Osteoblast (primary cell): ENCODE results near the gene BDKRB1. TPM values are rescaled to one million over a fixed set of nuclear protein-coding genes. Genes with fewer than 3 reads are reported as not detected.

Experiments used
- DNase-seq: peaks from one replicate; pipeline ENCODE4 v3.0.0; 2011; ENCODE audit warnings: low spot score, mixed read lengths; ENCODE audit not compliant: insufficient read length; ENCODE audit errors: missing footprints
- H2AFZ ChIP-seq: 2 replicates; pipeline ENCODE4 v1.6.0; 2011; ENCODE audit warnings: mild to moderate bottlenecking, low read length
- H3K27ac ChIP-seq: 2 replicates; pipeline ENCODE4 v1.5.1; 2011; ENCODE audit warnings: mild to moderate bottlenecking, low read depth, low read length, moderate library complexity
- H3K27me3 ChIP-seq: 2 replicates; pipeline ENCODE4 v1.6.0; 2012; ENCODE audit warnings: mild to moderate bottlenecking, control low read depth, inconsistent platforms, low read length, moderate library complexity; ENCODE audit not compliant: insufficient read depth
- H3K36me3 ChIP-seq: 2 replicates; pipeline ENCODE4 v1.5.1; 2011; ENCODE audit warnings: mild to moderate bottlenecking, low read length, control low read depth, moderate library complexity; ENCODE audit not compliant: insufficient read depth
- H3K4me1 ChIP-seq: 2 replicates; pipeline ENCODE4 v1.5.1; 2011; ENCODE audit warnings: mild to moderate bottlenecking, low read length, control low read depth, moderate library complexity; ENCODE audit not compliant: insufficient read depth
- H3K4me2 ChIP-seq: 2 replicates; pipeline ENCODE4 v1.6.0; 2011; ENCODE audit warnings: mild to moderate bottlenecking, low read length; ENCODE audit not compliant: insufficient read depth
- H3K4me3 ChIP-seq: fragments of 200-600 bp; sonication (generic); 3 replicates; pipeline ENCODE4 v1.5.1; 2012; ENCODE audit warnings: mild to moderate bottlenecking, low read length, inconsistent platforms; ENCODE audit not compliant: insufficient read depth
- H3K79me2 ChIP-seq: 2 replicates; pipeline ENCODE4 v1.6.0; 2012; ENCODE audit warnings: mild to moderate bottlenecking, low read length, control low read depth, inconsistent platforms; ENCODE audit not compliant: insufficient read depth
- H3K9me3 ChIP-seq: 2 replicates; pipeline ENCODE4 v1.5.1; 2011; ENCODE audit warnings: low read depth, low read length, control low read depth
- H4K20me1 ChIP-seq: 2 replicates; pipeline ENCODE4 v1.6.0; 2012; ENCODE audit warnings: mild to moderate bottlenecking, low read length, control low read depth; ENCODE audit not compliant: insufficient read depth
- CTCF ChIP-seq: IDR thresholded peaks from 2 replicates; pipeline ENCODE4 v1.5.1; 2011; ENCODE audit warnings: mild to moderate bottlenecking, low read depth, low read length, moderate library complexity; ENCODE audit errors: extremely low read depth
- total RNA-seq: library from RNA; depleted of rRNA; stranded (reverse); fragments of >200 nt; gene quantifications from 2 replicates; pipeline ENCODE4 v1.2.3, GENCODE V29; 2012

BDKRB1 gene
- total RNA-seq, 1 donor: 0.72 TPM

- H3K9me3 ChIP-seq: no peaks in the 10 kb centered on the region
- H3K4me1 ChIP-seq: peaks cover 9% of the 10 kb centered on the region
- H3K79me2 ChIP-seq: no peaks in the 10 kb centered on the region
- no peaks in the 10 kb centered on the region for H3K27me3 ChIP-seq
- H3K36me3 ChIP-seq: peaks cover 2% of the 10 kb centered on the region
- H4K20me1 ChIP-seq: peaks cover 3% of the 10 kb centered on the region
- TF ChIP-seq CTCF: no peak
- no peak overlapping the region for H2AFZ ChIP-seq
- no peak overlapping the region for H3K4me3 ChIP-seq
- DNase-seq: no peak
- H3K27ac ChIP-seq: no peak overlapping the region
- H3K4me2 ChIP-seq: no peak overlapping the region
Measured at GRCh38 chr14:96221841-96222240, 34.2 kb upstream of the BDKRB1 start.

DNA sequence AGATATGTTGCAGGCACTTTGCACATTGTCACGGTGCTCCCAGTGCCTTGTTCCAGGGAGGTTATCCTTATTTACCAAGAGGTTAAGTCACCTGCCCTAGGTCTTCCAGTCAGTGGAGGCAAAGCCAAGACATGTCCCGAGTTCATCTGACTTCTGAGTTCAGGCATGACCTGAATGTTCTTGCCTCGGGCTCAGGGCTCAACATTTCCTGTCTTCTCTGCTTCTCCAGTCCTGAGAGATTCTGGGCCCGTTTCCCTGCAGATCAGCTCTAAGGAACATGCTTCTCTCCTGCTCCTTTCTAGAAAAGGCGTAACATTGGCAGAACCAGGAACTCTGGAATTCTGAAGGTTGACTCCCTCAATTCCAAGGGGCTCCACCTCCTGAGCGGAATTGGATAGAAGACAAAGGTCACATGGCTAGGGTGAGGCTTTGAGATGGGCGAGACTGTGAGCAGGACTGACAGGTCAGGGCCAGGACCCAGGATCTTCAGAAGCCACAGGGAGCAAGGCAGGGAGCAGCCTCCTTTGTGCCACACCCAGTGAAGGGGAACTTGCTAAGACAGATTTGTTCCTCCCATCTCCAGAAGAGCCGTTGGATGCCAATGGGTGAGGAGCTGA, 31.4 kb upstream of the BDKRB1 start:
- no peak overlapping the region for H3K4me2 ChIP-seq
- peaks cover 9% of the 10 kb centered on the region for H3K4me1 ChIP-seq
- no peak overlapping the region for H2AFZ ChIP-seq
- H3K9me3 ChIP-seq: no peaks in the 10 kb centered on the region
- peaks cover 2% of the 10 kb centered on the region for H4K20me1 ChIP-seq
- no peak overlapping the region for H3K27ac ChIP-seq
- H3K4me3 ChIP-seq: no peak overlapping the region
- no peaks in the 10 kb centered on the region for H3K27me3 ChIP-seq
- no peaks in the 10 kb centered on the region for H3K79me2 ChIP-seq
- no peak for DNase-seq
- no peak for TF ChIP-seq CTCF
- H3K36me3 ChIP-seq: no peaks in the 10 kb centered on the region

- no peaks in the 10 kb centered on the region for H3K79me2 ChIP-seq
- DNase-seq: no peak
- no peak overlapping the region for H2AFZ ChIP-seq
- no peak overlapping the region for H3K4me2 ChIP-seq
- H3K4me1 ChIP-seq: peaks cover 9% of the 10 kb centered on the region
- no peaks in the 10 kb centered on the region for H3K36me3 ChIP-seq
- H4K20me1 ChIP-seq: peaks cover 2% of the 10 kb centered on the region
- no peak for TF ChIP-seq CTCF
- no peaks in the 10 kb centered on the region for H3K9me3 ChIP-seq
- H3K4me3 ChIP-seq: no peak overlapping the region
- no peaks in the 10 kb centered on the region for H3K27me3 ChIP-seq
- H3K27ac ChIP-seq: peak overlapping the region; percentile 33
Measured at GRCh38 chr14:96225213-96225612, 30.8 kb upstream of the BDKRB1 start.

DNA sequence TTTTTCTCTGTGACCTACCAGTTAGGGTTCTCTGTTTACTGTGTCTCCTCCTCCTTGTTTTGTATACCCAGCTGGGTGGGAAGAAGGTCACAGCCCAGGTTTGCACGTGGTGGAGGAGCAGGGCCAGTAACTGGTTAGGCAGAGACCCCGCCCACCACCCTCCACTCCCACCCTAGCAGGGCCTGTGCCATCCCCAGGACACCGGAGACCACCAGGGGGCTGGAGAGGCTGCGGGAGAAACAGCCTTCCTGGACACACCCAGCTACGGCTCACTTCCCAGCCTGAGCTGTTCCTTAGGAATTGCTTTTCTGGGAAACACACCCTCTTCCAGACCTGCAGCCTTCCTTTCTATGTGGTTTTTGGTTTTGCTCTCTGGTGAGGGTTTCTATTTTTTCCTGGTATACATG, 30.3 kb upstream of the BDKRB1 start:
- Histone ChIP-seq H4K20me1 (peaks cover 2% of the 10 kb centered on the region), H3K4me1 (peaks cover 9% of the 10 kb centered on the region), H3K9me3 (no peaks in the 10 kb centered on the region), H3K79me2 (no peaks in the 10 kb centered on the region), H3K36me3 (no peaks in the 10 kb centered on the region), H3K27me3 (no peaks in the 10 kb centered on the region), H3K4me2 (no peak overlapping the region), H3K4me3 (no peak overlapping the region), H3K27ac (peak overlapping the region; percentile 33), H2AFZ (no peak overlapping the region)
- TF ChIP-seq CTCF: peak; percentile 30
- DNase-seq: peak; percentile 93
